Mesendoderm (in vitro differentiated cells): ENCODE results near the gene RASIP1.

Experiments used
- DNase-seq: peaks from one replicate; pipeline ENCODE4 v3.0.0; 2013
- H2AK5ac ChIP-seq: 2 replicates; pipeline ENCODE4 v1.6.1; 2013; ENCODE audit warnings: low read length, inconsistent platforms
- H2BK120ac ChIP-seq: 2 replicates; pipeline ENCODE4 v1.6.1; 2013; ENCODE audit warnings: low read depth, mild to moderate bottlenecking, low read length, moderate library complexity, mixed read lengths
- H2BK15ac ChIP-seq: replicated peaks from 2 replicates; pipeline ENCODE4 v1.6.1; 2013; ENCODE audit warnings: low read depth, mild to moderate bottlenecking, moderate library complexity
- H2BK5ac ChIP-seq: 2 replicates; pipeline ENCODE4 v1.6.1; 2013; ENCODE audit warnings: low read length, inconsistent platforms
- H3K18ac ChIP-seq: 2 replicates; pipeline ENCODE4 v1.6.1; 2013; ENCODE audit warnings: mild to moderate bottlenecking, low read length, mixed read lengths
- H3K23ac ChIP-seq: one replicate; pipeline ENCODE4 v1.6.1; 2013; ENCODE audit warnings: low read length
- H3K27ac ChIP-seq: 2 replicates; pipeline ENCODE4 v1.5.1; 2013; ENCODE audit warnings: low read depth, mild to moderate bottlenecking, inconsistent platforms, low read length, moderate library complexity
- H3K27me3 ChIP-seq: 2 replicates; pipeline ENCODE4 v1.6.1; 2013; ENCODE audit warnings: low read length, control low read depth, mild to moderate bottlenecking, inconsistent platforms; ENCODE audit not compliant: insufficient read depth, poor library complexity
- H3K36me3 ChIP-seq: 2 replicates; pipeline ENCODE4 v1.6.1; 2013; ENCODE audit warnings: low read length, inconsistent platforms; ENCODE audit not compliant: control insufficient read depth, insufficient read depth
- H3K4ac ChIP-seq: one replicate; pipeline ENCODE4 v1.6.1; 2013; ENCODE audit warnings: low read depth, mild to moderate bottlenecking, low read length, moderate library complexity
- H3K4me1 ChIP-seq: 2 replicates; pipeline ENCODE4 v1.6.1; 2013; ENCODE audit warnings: low read depth, low read length, inconsistent platforms; ENCODE audit not compliant: control insufficient read depth
- H3K4me2 ChIP-seq: 2 replicates; pipeline ENCODE4 v1.6.1; 2013; ENCODE audit warnings: low read length
- H3K4me3 ChIP-seq: 2 replicates; pipeline ENCODE4 v1.5.1; 2013; ENCODE audit warnings: mild to moderate bottlenecking, low read length
- H3K56ac ChIP-seq: one replicate; pipeline ENCODE4 v1.6.1; 2013; ENCODE audit warnings: low read length
- H3K79me1 ChIP-seq: 2 replicates; pipeline ENCODE4 v1.6.1; 2013; ENCODE audit warnings: low read length, inconsistent platforms
- H3K79me2 ChIP-seq: 2 replicates; pipeline ENCODE4 v1.6.1; 2013; ENCODE audit warnings: mild to moderate bottlenecking, low read length; ENCODE audit not compliant: control insufficient read depth, insufficient read depth
- H3K9ac ChIP-seq: 2 replicates; pipeline ENCODE4 v1.6.1; 2013; ENCODE audit warnings: low read length, inconsistent platforms
- H4K5ac ChIP-seq: one replicate; pipeline ENCODE4 v1.6.1; 2013; ENCODE audit warnings: low read length
- H4K8ac ChIP-seq: one replicate; pipeline ENCODE4 v1.6.1; 2013; ENCODE audit warnings: low read depth, mild to moderate bottlenecking, control low read depth, low read length, moderate library complexity
- WGBS: extraction: QIAGEN DNeasy Blood & Tissue Kit; methylation state at CpG from one replicate; pipeline ENCODE4 v1.1.7; 2013; ENCODE audit warnings: low lambda C conversion rate, missing lambda C conversion rate; ENCODE audit not compliant: insufficient coverage; ENCODE audit errors: extremely low coverage; 5-methylcytosine and 5-hydroxymethylcytosine counted together

Gene RASIP1

GRCh38 chr19:48779636-48780035, 39.2 kb upstream of the RASIP1 start:
- Histone ChIP-seq H3K4me2 (no peak overlapping the region), H3K27ac (no peak overlapping the region), H2BK15ac (no peak overlapping the region), H3K18ac (no peak overlapping the region), H2BK5ac (no peak overlapping the region), H3K9ac (no peak overlapping the region), H4K8ac (no peak overlapping the region), H3K56ac (no peak overlapping the region), H3K79me1 (no peaks in the 10 kb centered on the region), H2AK5ac (no peak overlapping the region), H3K4me1 (no peaks in the 10 kb centered on the region), H2BK120ac (no peak overlapping the region), H3K36me3 (no peaks in the 10 kb centered on the region), H3K23ac (no peak overlapping the region), H3K27me3 (no peaks in the 10 kb centered on the region), H3K4me3 (no peak overlapping the region), H3K79me2 (no peaks in the 10 kb centered on the region), H3K4ac (no peak overlapping the region), H4K5ac (no peak overlapping the region)
- WGBS: no CpG with 5 or more reads among the region's 1 CpG
- no peak for DNase-seq

DNA sequence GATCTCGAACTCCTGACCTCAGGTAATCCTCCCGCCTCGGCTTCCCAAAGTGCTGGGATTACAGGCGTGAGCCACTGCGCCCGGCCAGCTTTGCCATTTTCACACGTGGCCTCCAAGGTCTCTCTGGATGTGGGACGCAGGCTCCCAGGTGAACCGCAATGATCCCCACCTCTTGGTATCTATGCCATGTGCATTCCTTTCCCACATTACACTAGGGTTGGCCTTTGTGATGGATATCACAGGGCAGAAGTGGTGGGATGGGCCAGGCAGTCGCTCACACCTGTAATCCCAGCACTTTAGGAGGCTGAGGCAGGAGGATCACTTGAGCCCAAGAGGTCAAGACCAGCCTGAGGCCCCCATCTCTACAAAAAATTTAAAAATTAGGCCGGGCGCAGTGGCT, 37.3 kb upstream of the RASIP1 start:
- WGBS: no CpG with 5 or more reads among the region's 12 CpGs
- H3K9ac ChIP-seq: no peak overlapping the region
- H2AK5ac ChIP-seq: no peak overlapping the region

GRCh38 chr19:48777139-48777538, 36.7 kb upstream of the RASIP1 start:
- no peaks in the 10 kb centered on the region for H3K27me3 ChIP-seq
- H3K23ac ChIP-seq: no peak overlapping the region
- no peak overlapping the region for H4K8ac ChIP-seq
- no peak overlapping the region for H3K56ac ChIP-seq
- H2BK5ac ChIP-seq: no peak overlapping the region
- H2BK120ac ChIP-seq: no peak overlapping the region
- H3K4ac ChIP-seq: no peak overlapping the region
- DNase-seq: no peak
- no peak overlapping the region for H4K5ac ChIP-seq
- no peak overlapping the region for H3K27ac ChIP-seq
- H3K79me1 ChIP-seq: no peaks in the 10 kb centered on the region
- no peak overlapping the region for H3K4me3 ChIP-seq
- H2AK5ac ChIP-seq: no peak overlapping the region
- no peaks in the 10 kb centered on the region for H3K4me1 ChIP-seq
- no peak overlapping the region for H3K4me2 ChIP-seq
- no peaks in the 10 kb centered on the region for H3K36me3 ChIP-seq
- no peak overlapping the region for H3K18ac ChIP-seq
- H3K9ac ChIP-seq: no peak overlapping the region
- no peak overlapping the region for H2BK15ac ChIP-seq
- no peaks in the 10 kb centered on the region for H3K79me2 ChIP-seq
- WGBS: no CpG with 5 or more reads among the region's 5 CpGs

More for the DNA sequence above, 37.3 kb upstream of the RASIP1 start:
- H3K4me3 ChIP-seq: no peak overlapping the region
- H3K36me3 ChIP-seq: no peaks in the 10 kb centered on the region
- H3K27ac ChIP-seq: no peak overlapping the region
- H3K4me2 ChIP-seq: no peak overlapping the region
- H3K79me1 ChIP-seq: no peaks in the 10 kb centered on the region
- no peak overlapping the region for H3K18ac ChIP-seq
- H3K4ac ChIP-seq: no peak overlapping the region
- no peak overlapping the region for H2BK15ac ChIP-seq
- no peak overlapping the region for H4K8ac ChIP-seq
- no peak overlapping the region for H3K23ac ChIP-seq
- peak; percentile 29 for DNase-seq
- no peaks in the 10 kb centered on the region for H3K27me3 ChIP-seq
- H2BK120ac ChIP-seq: no peak overlapping the region
- no peaks in the 10 kb centered on the region for H3K79me2 ChIP-seq
- H3K56ac ChIP-seq: no peak overlapping the region
- no peak overlapping the region for H4K5ac ChIP-seq
- H2BK5ac ChIP-seq: no peak overlapping the region
- H3K4me1 ChIP-seq: no peaks in the 10 kb centered on the region

- Histone ChIP-seq H3K56ac (no peak overlapping the region), H3K4ac (no peak overlapping the region), H3K36me3 (no peaks in the 10 kb centered on the region), H3K27me3 (no peaks in the 10 kb centered on the region), H3K4me1 (no peaks in the 10 kb centered on the region), H4K5ac (no peak overlapping the region), H3K79me2 (no peaks in the 10 kb centered on the region), H2BK5ac (no peak overlapping the region), H2AK5ac (no peak overlapping the region), H2BK15ac (no peak overlapping the region), H3K27ac (no peak overlapping the region), H3K18ac (no peak overlapping the region), H3K79me1 (no peaks in the 10 kb centered on the region), H3K23ac (no peak overlapping the region), H2BK120ac (no peak overlapping the region), H3K9ac (no peak overlapping the region), H3K4me2 (no peak overlapping the region), H4K8ac (no peak overlapping the region), H3K4me3 (no peak overlapping the region)
- DNase-seq: no peak
- no CpG with 5 or more reads among the region's 13 CpGs for WGBS
These were observed 32.1 kb upstream of the RASIP1 start for GRCh38 chr19:48772503-48772953.

GRCh38 chr19:48770734-48771472, 30.5 kb upstream of the RASIP1 start:
- no peak overlapping the region for H3K4ac ChIP-seq
- WGBS: no CpG with 5 or more reads among the region's 20 CpGs
- H3K23ac ChIP-seq: no peak overlapping the region
- H3K9ac ChIP-seq: no peak overlapping the region
- no peak overlapping the region for H3K4me2 ChIP-seq
- H2BK5ac ChIP-seq: no peak overlapping the region
- no peaks in the 10 kb centered on the region for H3K4me1 ChIP-seq
- no peak overlapping the region for H2BK15ac ChIP-seq
- no peak overlapping the region for H3K27ac ChIP-seq
- no peaks in the 10 kb centered on the region for H3K79me1 ChIP-seq
- H3K79me2 ChIP-seq: no peaks in the 10 kb centered on the region
- H3K56ac ChIP-seq: no peak overlapping the region
- H3K4me3 ChIP-seq: no peak overlapping the region
- no peaks in the 10 kb centered on the region for H3K36me3 ChIP-seq
- no peak overlapping the region for H4K5ac ChIP-seq
- no peak overlapping the region for H2BK120ac ChIP-seq
- H3K18ac ChIP-seq: no peak overlapping the region
- no peak overlapping the region for H4K8ac ChIP-seq
- no peaks in the 10 kb centered on the region for H3K27me3 ChIP-seq
- H2AK5ac ChIP-seq: no peak overlapping the region
- DNase-seq: peak; percentile 19

DNA sequence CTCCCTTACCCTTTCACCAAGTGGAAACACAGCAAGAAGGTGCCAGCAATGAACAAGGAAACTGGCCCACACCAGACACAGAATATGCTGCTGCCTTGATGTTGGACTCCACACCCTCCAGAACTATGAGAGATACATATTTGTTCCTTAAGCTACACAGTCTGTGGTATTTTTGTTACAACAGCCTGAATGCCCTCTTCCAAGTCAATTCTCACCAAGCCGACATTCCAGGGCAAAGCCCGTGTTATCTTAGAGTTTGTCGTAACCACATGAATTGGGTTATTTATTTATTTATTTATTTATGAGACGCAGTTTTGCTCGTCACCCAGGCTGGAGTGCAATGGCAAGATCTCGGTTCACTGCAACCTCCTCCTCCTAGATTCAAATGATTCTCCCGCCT, 29.9 kb upstream of the RASIP1 start:
- Histone ChIP-seq H2BK120ac (no peak overlapping the region), H3K79me1 (no peaks in the 10 kb centered on the region), H4K5ac (no peak overlapping the region), H3K4me2 (no peak overlapping the region), H3K4me1 (no peaks in the 10 kb centered on the region), H3K27ac (no peak overlapping the region), H3K27me3 (no peaks in the 10 kb centered on the region), H2BK5ac (no peak overlapping the region), H3K4ac (no peak overlapping the region), H2BK15ac (no peak overlapping the region), H3K36me3 (no peaks in the 10 kb centered on the region), H2AK5ac (no peak overlapping the region), H3K18ac (no peak overlapping the region), H3K4me3 (no peak overlapping the region), H3K23ac (no peak overlapping the region), H3K79me2 (no peaks in the 10 kb centered on the region), H4K8ac (no peak overlapping the region), H3K56ac (no peak overlapping the region), H3K9ac (no peak overlapping the region)
- WGBS: no CpG with 5 or more reads among the region's 7 CpGs
- no peak for DNase-seq
